WTC11 (cell line): ENCODE results near the gene POLR3B. TPM values are rescaled to one million over a fixed set of nuclear protein-coding genes. Genes with fewer than 3 reads are reported as not detected.

ENCODE experiments used
- ATAC-seq: fragments of 200-7000 bp; cut with Tn5 transposase; 2 replicates; pipeline ENCODE4 v1.10.0; 2021; ENCODE audit warnings: mild to moderate bottlenecking, moderate library complexity
- CTCF ChIA-PET: fragments of 300-600 bp; sonication (Branson Sonifier 250); formaldehyde crosslinking; loops from one replicate; lab custom pipeline; 2021; ENCODE audit warnings: antibody characterized with exemption; lab: Charles Lee
- POLR2A ChIA-PET: fragments of 350-600 bp; sonication (Branson Sonifier 250); formaldehyde crosslinking; loops from one replicate; lab custom pipeline; 2021; ENCODE audit warnings: antibody characterized with exemption; lab: Charles Lee
- DNase-seq: peaks from one replicate; pipeline ENCODE4 v3.0.0; 2021; ENCODE audit warnings: low spot score
- H3K27ac Mint-ChIP-seq: 2 replicates; pipeline ENCODE4 v1.8.0; 2021; ENCODE audit warnings: mixed read lengths
- H3K27me3 Mint-ChIP-seq: 2 replicates; pipeline ENCODE4 v1.8.0; 2021; ENCODE audit warnings: low read depth, mild to moderate bottlenecking, moderate library complexity, mixed read lengths
- H3K36me3 Mint-ChIP-seq: 2 replicates; pipeline ENCODE4 v1.8.0; 2021; ENCODE audit warnings: mixed read lengths
- H3K4me1 Mint-ChIP-seq: 2 replicates; pipeline ENCODE4 v1.8.0; 2022; ENCODE audit warnings: mixed read lengths
- H3K4me3 Mint-ChIP-seq: 2 replicates; pipeline ENCODE4 v1.8.0; 2021; ENCODE audit warnings: mild to moderate bottlenecking, moderate library complexity, mixed read lengths
- H3K9me3 Mint-ChIP-seq: 2 replicates; pipeline ENCODE4 v1.8.0; 2021; ENCODE audit warnings: mixed read lengths
- ATF2 ChIP-seq: sonication (generic); formaldehyde crosslinking; IDR thresholded peaks from 2 replicates; pipeline ENCODE4 v1.8.1; 2022; ENCODE audit warnings: low read depth, missing genetic modification reagents, borderline replicate concordance
- CBFB ChIP-seq: sonication (generic); formaldehyde crosslinking; IDR thresholded peaks from 2 replicates; pipeline ENCODE4 v1.8.1; 2022; ENCODE audit warnings: mild to moderate bottlenecking, low read depth, missing genetic modification reagents
- CDX4 ChIP-seq: fragments of 250-450 bp; sonication (Bioruptor Pico); IDR thresholded peaks from 2 replicates; pipeline ENCODE4 v1.9.0; 2021; ENCODE audit warnings: moderate library complexity, mild to moderate bottlenecking, inconsistent platforms, borderline replicate concordance
- ETV6 ChIP-seq: sonication (generic); formaldehyde crosslinking; IDR thresholded peaks from 2 replicates; pipeline ENCODE4 v1.8.1; 2022; ENCODE audit warnings: mild to moderate bottlenecking, missing genetic modification reagents
- FOXJ3 ChIP-seq: sonication (generic); formaldehyde crosslinking; IDR thresholded peaks from 2 replicates; pipeline ENCODE4 v1.9.0; 2021; ENCODE audit warnings: missing genetic modification reagents, mild to moderate bottlenecking, borderline replicate concordance
- GABPB1 ChIP-seq: sonication (generic); formaldehyde crosslinking; IDR thresholded peaks from 2 replicates; pipeline ENCODE4 v1.8.1; 2023; ENCODE audit warnings: mild to moderate bottlenecking, missing genetic modification reagents
- MAX ChIP-seq: sonication (generic); formaldehyde crosslinking; IDR thresholded peaks from 2 replicates; pipeline ENCODE4 v1.8.0; 2022; ENCODE audit warnings: mild to moderate bottlenecking, missing genetic modification reagents
- NFYB ChIP-seq: sonication (generic); formaldehyde crosslinking; conservative IDR thresholded peaks from 2 replicates; pipeline ENCODE4 v1.8.0; 2022; ENCODE audit warnings: low read depth, missing genetic modification reagents
- PRRX2 ChIP-seq: fragments of 250-450 bp; sonication (Bioruptor Pico); IDR thresholded peaks from 2 replicates; pipeline ENCODE4 v1.8.0; 2021; ENCODE audit warnings: mild to moderate bottlenecking
- SMAD3 ChIP-seq: sonication (generic); formaldehyde crosslinking; IDR thresholded peaks from 2 replicates; pipeline ENCODE4 v1.8.0; 2022; ENCODE audit warnings: missing genetic modification reagents, mild to moderate bottlenecking, borderline replicate concordance
- TCF7 ChIP-seq: sonication (generic); formaldehyde crosslinking; IDR thresholded peaks from 2 replicates; pipeline ENCODE4 v1.8.0; 2022; ENCODE audit warnings: mild to moderate bottlenecking, low read depth, missing genetic modification reagents, moderate library complexity
- TEAD1 ChIP-seq: sonication (generic); formaldehyde crosslinking; IDR thresholded peaks from 2 replicates; pipeline ENCODE4 v1.8.0; 2022; ENCODE audit warnings: mild to moderate bottlenecking, missing genetic modification reagents
- ZMAT4 ChIP-seq: fragments of 250-450 bp; sonication (Bioruptor Pico); IDR thresholded peaks from 2 replicates; pipeline ENCODE4 v1.9.0; 2021; ENCODE audit warnings: mild to moderate bottlenecking
- ZNF138 ChIP-seq: sonication (generic); formaldehyde crosslinking; conservative IDR thresholded peaks from 2 replicates; pipeline ENCODE4 v1.8.1; 2022; ENCODE audit warnings: mild to moderate bottlenecking, moderate library complexity, missing genetic modification reagents
- ZNF219 ChIP-seq: sonication (generic); formaldehyde crosslinking; IDR thresholded peaks from 2 replicates; pipeline ENCODE4 v1.8.0; 2023; ENCODE audit warnings: missing genetic modification reagents, mild to moderate bottlenecking, borderline replicate concordance
- ZSCAN18 ChIP-seq: fragments of 250-450 bp; sonication (Bioruptor Pico); IDR thresholded peaks from 2 replicates; pipeline ENCODE4 v2.1.2; 2022; ENCODE audit warnings: mild to moderate bottlenecking, moderate library complexity
- total RNA-seq: library from RNA; stranded (reverse); gene quantifications from 3 replicates; pipeline ENCODE4 v1.2.3, GENCODE V29; 2021
- TF ChIP-seq, protein P1 (sequence below): sonication (generic); formaldehyde crosslinking; conservative IDR thresholded peaks from 2 replicates; pipeline ENCODE4 v1.8.1; 2023; ENCODE audit warnings: mild to moderate bottlenecking, low read depth, missing genetic modification reagents, moderate library complexity
- TF ChIP-seq, protein P2 (sequence below): sonication (generic); formaldehyde crosslinking; IDR thresholded peaks from 2 replicates; pipeline ENCODE4 v1.8.0; 2023; ENCODE audit warnings: mild to moderate bottlenecking, missing genetic modification reagents
- TF ChIP-seq, protein P3 (sequence below): sonication (generic); formaldehyde crosslinking; IDR thresholded peaks from 2 replicates; pipeline ENCODE4 v1.8.1; 2023; ENCODE audit warnings: mild to moderate bottlenecking, moderate library complexity, missing genetic modification reagents
- TF ChIP-seq, protein P4 (sequence below): sonication (generic); formaldehyde crosslinking; IDR thresholded peaks from 2 replicates; pipeline ENCODE4 v1.8.0; 2023; ENCODE audit warnings: missing genetic modification reagents, mild to moderate bottlenecking, borderline replicate concordance

Gene POLR3B
- total RNA-seq, 1 experiment from 2014 or later, result 9.0 TPM

- CTCF ChIA-PET, result no interaction called here
- ATAC-seq, result no peak
- POLR2A ChIA-PET, result no interaction called here
- TF ChIP-seq ZNF219 (no peak), MAX (CRISPR knock-in tag) (no peak), ZSCAN18 (CRISPR knock-in tag) (no peak), GABPB1 (CRISPR knock-in tag) (no peak), ZNF138 (CRISPR knock-in tag) (no peak), FOXJ3 (CRISPR knock-in tag) (no peak), CDX4 (CRISPR knock-in tag) (no peak), CBFB (CRISPR knock-in tag) (no peak), TCF7 (CRISPR knock-in tag) (no peak), NFYB (no peak), TEAD1 (CRISPR knock-in tag) (no peak), ATF2 (CRISPR knock-in tag) (no peak), ETV6 (CRISPR knock-in tag) (no peak), ZMAT4 (CRISPR knock-in tag) (no peak), PRRX2 (no peak), SMAD3 (CRISPR knock-in tag) (no peak)
- TF ChIP-seq, protein P1, sequence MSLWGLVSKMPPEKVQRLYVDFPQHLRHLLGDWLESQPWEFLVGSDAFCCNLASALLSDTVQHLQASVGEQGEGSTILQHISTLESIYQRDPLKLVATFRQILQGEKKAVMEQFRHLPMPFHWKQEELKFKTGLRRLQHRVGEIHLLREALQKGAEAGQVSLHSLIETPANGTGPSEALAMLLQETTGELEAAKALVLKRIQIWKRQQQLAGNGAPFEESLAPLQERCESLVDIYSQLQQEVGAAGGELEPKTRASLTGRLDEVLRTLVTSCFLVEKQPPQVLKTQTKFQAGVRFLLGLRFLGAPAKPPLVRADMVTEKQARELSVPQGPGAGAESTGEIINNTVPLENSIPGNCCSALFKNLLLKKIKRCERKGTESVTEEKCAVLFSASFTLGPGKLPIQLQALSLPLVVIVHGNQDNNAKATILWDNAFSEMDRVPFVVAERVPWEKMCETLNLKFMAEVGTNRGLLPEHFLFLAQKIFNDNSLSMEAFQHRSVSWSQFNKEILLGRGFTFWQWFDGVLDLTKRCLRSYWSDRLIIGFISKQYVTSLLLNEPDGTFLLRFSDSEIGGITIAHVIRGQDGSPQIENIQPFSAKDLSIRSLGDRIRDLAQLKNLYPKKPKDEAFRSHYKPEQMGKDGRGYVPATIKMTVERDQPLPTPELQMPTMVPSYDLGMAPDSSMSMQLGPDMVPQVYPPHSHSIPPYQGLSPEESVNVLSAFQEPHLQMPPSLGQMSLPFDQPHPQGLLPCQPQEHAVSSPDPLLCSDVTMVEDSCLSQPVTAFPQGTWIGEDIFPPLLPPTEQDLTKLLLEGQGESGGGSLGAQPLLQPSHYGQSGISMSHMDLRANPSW (CRISPR knock-in tag), result no peak
- TF ChIP-seq, protein P2, sequence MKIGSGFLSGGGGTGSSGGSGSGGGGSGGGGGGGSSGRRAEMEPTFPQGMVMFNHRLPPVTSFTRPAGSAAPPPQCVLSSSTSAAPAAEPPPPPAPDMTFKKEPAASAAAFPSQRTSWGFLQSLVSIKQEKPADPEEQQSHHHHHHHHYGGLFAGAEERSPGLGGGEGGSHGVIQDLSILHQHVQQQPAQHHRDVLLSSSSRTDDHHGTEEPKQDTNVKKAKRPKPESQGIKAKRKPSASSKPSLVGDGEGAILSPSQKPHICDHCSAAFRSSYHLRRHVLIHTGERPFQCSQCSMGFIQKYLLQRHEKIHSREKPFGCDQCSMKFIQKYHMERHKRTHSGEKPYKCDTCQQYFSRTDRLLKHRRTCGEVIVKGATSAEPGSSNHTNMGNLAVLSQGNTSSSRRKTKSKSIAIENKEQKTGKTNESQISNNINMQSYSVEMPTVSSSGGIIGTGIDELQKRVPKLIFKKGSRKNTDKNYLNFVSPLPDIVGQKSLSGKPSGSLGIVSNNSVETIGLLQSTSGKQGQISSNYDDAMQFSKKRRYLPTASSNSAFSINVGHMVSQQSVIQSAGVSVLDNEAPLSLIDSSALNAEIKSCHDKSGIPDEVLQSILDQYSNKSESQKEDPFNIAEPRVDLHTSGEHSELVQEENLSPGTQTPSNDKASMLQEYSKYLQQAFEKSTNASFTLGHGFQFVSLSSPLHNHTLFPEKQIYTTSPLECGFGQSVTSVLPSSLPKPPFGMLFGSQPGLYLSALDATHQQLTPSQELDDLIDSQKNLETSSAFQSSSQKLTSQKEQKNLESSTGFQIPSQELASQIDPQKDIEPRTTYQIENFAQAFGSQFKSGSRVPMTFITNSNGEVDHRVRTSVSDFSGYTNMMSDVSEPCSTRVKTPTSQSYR (CRISPR knock-in tag), result no peak
- TF ChIP-seq, protein P3, sequence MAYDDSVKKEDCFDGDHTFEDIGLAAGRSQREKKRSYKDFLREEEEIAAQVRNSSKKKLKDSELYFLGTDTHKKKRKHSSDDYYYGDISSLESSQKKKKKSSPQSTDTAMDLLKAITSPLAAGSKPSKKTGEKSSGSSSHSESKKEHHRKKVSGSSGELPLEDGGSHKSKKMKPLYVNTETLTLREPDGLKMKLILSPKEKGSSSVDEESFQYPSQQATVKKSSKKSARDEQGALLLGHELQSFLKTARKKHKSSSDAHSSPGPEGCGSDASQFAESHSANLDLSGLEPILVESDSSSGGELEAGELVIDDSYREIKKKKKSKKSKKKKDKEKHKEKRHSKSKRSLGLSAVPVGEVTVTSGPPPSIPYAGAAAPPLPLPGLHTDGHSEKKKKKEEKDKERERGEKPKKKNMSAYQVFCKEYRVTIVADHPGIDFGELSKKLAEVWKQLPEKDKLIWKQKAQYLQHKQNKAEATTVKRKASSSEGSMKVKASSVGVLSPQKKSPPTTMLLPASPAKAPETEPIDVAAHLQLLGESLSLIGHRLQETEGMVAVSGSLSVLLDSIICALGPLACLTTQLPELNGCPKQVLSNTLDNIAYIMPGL (CRISPR knock-in tag), result no peak
- TF ChIP-seq, protein P4, sequence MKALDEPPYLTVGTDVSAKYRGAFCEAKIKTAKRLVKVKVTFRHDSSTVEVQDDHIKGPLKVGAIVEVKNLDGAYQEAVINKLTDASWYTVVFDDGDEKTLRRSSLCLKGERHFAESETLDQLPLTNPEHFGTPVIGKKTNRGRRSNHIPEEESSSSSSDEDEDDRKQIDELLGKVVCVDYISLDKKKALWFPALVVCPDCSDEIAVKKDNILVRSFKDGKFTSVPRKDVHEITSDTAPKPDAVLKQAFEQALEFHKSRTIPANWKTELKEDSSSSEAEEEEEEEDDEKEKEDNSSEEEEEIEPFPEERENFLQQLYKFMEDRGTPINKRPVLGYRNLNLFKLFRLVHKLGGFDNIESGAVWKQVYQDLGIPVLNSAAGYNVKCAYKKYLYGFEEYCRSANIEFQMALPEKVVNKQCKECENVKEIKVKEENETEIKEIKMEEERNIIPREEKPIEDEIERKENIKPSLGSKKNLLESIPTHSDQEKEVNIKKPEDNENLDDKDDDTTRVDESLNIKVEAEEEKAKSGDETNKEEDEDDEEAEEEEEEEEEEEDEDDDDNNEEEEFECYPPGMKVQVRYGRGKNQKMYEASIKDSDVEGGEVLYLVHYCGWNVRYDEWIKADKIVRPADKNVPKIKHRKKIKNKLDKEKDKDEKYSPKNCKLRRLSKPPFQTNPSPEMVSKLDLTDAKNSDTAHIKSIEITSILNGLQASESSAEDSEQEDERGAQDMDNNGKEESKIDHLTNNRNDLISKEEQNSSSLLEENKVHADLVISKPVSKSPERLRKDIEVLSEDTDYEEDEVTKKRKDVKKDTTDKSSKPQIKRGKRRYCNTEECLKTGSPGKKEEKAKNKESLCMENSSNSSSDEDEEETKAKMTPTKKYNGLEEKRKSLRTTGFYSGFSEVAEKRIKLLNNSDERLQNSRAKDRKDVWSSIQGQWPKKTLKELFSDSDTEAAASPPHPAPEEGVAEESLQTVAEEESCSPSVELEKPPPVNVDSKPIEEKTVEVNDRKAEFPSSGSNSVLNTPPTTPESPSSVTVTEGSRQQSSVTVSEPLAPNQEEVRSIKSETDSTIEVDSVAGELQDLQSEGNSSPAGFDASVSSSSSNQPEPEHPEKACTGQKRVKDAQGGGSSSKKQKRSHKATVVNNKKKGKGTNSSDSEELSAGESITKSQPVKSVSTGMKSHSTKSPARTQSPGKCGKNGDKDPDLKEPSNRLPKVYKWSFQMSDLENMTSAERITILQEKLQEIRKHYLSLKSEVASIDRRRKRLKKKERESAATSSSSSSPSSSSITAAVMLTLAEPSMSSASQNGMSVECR, result no peak
- TF ChIP-seq, all 79 proteins: peak for 0
- Mint-ChIP-seq H3K9me3 (peaks cover 13% of the 10 kb centered on the region), H3K36me3 (peaks cover 9% of the 10 kb centered on the region), H3K4me3 (no peak overlapping the region), H3K27ac (no peak overlapping the region), H3K4me1 (peaks cover 36% of the 10 kb centered on the region), H3K27me3 (peaks cover 5% of the 10 kb centered on the region)
- no peak for DNase-seq
These were observed 24.5 kb upstream of the POLR3B start for GRCh38 chr12:106333010-106333409.
